ENCODE data around the gene MRPL55.

The MRPL55 gene

DNA sequence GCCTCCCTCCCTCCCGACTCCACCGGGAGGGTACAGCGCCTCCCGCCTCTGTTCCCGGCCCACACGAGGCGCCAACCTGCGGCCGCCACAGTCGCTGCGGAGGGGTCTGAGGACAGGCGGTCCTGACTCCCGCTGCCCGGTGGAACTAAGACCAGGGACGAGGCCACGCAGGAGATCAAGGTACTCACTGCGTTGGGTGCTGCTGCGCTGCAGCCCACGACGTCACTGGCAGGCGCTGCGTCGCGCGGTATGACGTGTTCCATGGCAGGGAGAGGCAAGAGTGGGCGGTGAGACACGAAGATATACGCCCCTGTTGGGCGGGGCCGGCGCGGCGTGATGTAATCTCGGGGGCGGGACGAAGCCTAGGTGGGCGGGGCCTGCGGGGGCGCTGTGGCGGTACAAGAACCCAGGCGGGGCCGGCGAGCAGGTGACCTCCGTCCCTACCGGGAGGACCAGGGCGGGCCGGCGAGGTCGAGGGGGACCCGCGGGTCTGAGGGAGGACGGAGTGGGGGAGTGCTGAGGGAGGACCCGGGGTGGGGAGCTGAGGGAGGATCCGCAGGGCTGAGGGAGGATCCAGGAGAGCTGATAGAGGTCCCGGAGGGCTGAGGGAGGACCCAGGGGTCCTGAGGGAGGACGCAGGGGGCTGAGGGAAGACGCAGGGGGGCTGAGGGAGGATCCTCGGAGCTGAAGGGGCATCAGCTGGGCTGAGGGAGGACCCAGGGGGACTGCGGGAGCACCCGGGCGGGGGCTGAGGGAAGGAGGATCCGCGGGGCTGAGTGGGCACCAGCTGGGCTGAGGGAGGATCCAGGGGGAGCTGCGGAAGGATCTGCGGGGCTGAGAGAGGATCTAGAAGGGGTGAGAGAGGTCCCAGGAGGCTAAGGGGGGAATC is at the start of gene MRPL55:
MRPL55 (minus strand) TSS at position 227 of the 889 bp plus-strand sequence. CDS start 1,039 bp downstream, outside the sequence.
- Histone ChIP-seq H4K20me1 (ENCODE audit: insufficient read depth) (no peaks in the 10 kb centered on the region), H3K27me3 (ENCODE audit: insufficient read depth, low read depth) (no peaks in the 10 kb centered on the region), H3K79me2 (ENCODE audit: insufficient read depth, low read depth) (peaks cover 15% of the 10 kb centered on the region; the same call in 1 of the 2 replicates), H3K4me1 (ENCODE audit: low read depth, poor library complexity, severe bottlenecking) (peaks cover 39% of the 10 kb centered on the region), H3K27ac (peak within 1 kb of the TSS; percentile 37), H3K4me3 (IDR thresholded peaks at IDR 0.05; ENCODE audit: insufficient read depth, low read depth, low read length) (peak within 1 kb of the TSS; percentile 94), H3K9ac (peak within 1 kb of the TSS; percentile 86), H3K36me3 (ENCODE audit: insufficient read depth) (no peaks in the 10 kb centered on the region; the same call in 1 of the 2 replicates), H3K4me2 (peak within 1 kb of the TSS; percentile 89), H2AFZ (ENCODE audit: low read depth) (peak within 1 kb of the TSS; percentile 77)
- TF ChIP-seq, protein P1, sequence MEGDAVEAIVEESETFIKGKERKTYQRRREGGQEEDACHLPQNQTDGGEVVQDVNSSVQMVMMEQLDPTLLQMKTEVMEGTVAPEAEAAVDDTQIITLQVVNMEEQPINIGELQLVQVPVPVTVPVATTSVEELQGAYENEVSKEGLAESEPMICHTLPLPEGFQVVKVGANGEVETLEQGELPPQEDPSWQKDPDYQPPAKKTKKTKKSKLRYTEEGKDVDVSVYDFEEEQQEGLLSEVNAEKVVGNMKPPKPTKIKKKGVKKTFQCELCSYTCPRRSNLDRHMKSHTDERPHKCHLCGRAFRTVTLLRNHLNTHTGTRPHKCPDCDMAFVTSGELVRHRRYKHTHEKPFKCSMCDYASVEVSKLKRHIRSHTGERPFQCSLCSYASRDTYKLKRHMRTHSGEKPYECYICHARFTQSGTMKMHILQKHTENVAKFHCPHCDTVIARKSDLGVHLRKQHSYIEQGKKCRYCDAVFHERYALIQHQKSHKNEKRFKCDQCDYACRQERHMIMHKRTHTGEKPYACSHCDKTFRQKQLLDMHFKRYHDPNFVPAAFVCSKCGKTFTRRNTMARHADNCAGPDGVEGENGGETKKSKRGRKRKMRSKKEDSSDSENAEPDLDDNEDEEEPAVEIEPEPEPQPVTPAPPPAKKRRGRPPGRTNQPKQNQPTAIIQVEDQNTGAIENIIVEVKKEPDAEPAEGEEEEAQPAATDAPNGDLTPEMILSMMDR (conservative IDR thresholded peaks at IDR 0.05; ENCODE audit: low read depth, low read length): no peak

DNA sequence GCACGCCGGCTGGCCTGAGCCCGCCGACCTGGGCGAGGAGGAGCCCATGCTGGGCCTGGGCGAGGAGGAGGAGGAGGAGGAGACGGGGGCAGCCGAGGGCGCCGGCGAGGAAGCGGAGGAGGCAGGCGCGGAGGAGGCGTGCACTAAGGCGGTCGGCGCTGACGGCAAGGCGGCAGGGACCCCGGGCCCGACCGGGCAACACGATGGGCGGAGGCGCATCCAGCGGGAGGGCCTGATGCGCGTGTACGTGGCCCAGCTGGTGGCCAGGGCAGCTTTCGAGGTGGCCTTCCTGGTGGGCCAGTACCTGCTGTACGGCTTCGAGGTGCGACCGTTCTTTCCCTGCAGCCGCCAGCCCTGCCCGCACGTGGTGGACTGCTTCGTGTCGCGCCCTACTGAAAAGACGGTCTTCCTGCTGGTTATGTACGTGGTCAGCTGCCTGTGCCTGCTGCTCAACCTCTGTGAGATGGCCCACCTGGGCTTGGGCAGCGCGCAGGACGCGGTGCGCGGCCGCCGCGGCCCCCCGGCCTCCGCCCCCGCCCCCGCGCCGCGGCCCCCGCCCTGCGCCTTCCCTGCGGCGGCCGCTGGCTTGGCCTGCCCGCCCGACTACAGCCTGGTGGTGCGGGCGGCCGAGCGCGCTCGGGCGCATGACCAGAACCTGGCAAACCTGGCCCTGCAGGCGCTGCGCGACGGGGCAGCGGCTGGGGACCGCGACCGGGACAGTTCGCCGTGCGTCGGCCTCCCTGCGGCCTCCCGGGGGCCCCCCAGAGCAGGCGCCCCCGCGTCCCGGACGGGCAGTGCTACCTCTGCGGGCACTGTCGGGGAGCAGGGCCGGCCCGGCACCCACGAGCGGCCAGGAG is 49.3 kb upstream of the MRPL55 start:
- Histone ChIP-seq H3K4me1 (ENCODE audit: low read depth, poor library complexity, severe bottlenecking) (no peaks in the 10 kb centered on the region), H3K79me2 (ENCODE audit: insufficient read depth, low read depth) (no peaks in the 10 kb centered on the region), H3K9ac (no peak overlapping the region), H3K27ac (no peak overlapping the region), H3K27me3 (ENCODE audit: insufficient read depth, low read depth) (no peaks in the 10 kb centered on the region), H2AFZ (ENCODE audit: low read depth) (no peak overlapping the region), H4K20me1 (ENCODE audit: insufficient read depth) (no peaks in the 10 kb centered on the region), H3K36me3 (ENCODE audit: insufficient read depth) (no peaks in the 10 kb centered on the region), H3K4me3 (IDR thresholded peaks at IDR 0.05; ENCODE audit: insufficient read depth, low read depth, low read length) (no peak overlapping the region), H3K4me2 (no peak overlapping the region)
- TF ChIP-seq, protein P1 (conservative IDR thresholded peaks at IDR 0.05; ENCODE audit: low read depth, low read length): no peak

DNA sequence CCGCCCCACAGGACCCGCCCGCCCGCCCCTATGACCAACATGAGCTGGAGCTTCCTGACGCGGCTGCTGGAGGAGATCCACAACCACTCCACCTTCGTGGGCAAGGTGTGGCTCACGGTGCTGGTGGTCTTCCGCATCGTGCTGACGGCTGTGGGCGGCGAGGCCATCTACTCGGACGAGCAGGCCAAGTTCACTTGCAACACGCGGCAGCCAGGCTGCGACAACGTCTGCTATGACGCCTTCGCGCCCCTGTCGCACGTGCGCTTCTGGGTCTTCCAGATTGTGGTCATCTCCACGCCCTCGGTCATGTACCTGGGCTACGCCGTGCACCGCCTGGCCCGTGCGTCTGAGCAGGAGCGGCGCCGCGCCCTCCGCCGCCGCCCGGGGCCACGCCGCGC is 48.6 kb upstream of the MRPL55 start:
- Histone ChIP-seq H3K9ac (no peak overlapping the region), H4K20me1 (ENCODE audit: insufficient read depth) (no peaks in the 10 kb centered on the region), H2AFZ (ENCODE audit: low read depth) (no peak overlapping the region), H3K27ac (no peak overlapping the region), H3K27me3 (ENCODE audit: insufficient read depth, low read depth) (no peaks in the 10 kb centered on the region), H3K36me3 (ENCODE audit: insufficient read depth) (no peaks in the 10 kb centered on the region), H3K79me2 (ENCODE audit: insufficient read depth, low read depth) (no peaks in the 10 kb centered on the region), H3K4me2 (no peak overlapping the region), H3K4me3 (IDR thresholded peaks at IDR 0.05; ENCODE audit: insufficient read depth, low read depth, low read length) (no peak overlapping the region), H3K4me1 (ENCODE audit: low read depth, poor library complexity, severe bottlenecking) (no peaks in the 10 kb centered on the region)
- TF ChIP-seq, protein P1 (conservative IDR thresholded peaks at IDR 0.05; ENCODE audit: low read depth, low read length): no peak

DNA sequence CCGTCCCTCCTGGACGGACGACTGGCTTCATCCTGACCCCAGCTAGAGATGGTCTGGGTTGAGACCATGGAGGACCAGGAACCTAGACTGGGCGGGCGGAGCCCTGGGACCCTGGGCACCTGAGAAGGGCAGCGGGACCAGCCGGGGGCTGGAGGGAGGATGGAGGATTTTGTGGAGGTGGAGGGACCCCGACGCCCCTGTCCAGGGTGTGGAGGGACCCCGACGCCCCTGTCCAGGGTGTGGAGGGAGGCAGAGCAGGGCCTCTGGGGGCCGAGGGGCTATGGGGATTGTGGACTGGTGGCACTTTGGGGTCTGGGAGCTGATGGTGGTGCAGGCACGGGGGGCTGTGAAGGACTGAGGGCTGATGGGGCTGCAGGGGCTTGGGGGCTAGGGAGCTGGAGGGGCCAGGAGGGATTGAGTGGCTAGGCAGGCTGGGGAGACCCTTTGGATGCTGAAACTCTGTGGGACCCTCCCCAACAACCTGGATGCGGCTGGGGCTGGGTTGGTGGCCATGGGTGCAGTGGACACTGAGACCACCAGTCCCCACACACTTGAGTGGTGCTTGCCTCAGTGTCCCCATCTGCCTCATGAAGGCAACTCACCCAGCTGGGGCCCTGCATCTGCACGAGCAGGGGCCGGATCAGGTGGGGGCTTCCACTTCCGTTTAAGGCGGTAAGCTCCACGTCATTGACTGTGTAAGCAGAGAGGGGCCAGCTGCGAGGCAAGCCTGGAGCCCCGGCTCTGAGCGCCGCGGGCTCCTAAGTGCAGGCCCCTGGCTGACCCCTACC is 48.0 kb upstream of the MRPL55 start:
- no peaks in the 10 kb centered on the region for H3K36me3 ChIP-seq (ENCODE audit: insufficient read depth)
- TF ChIP-seq, protein P1 (conservative IDR thresholded peaks at IDR 0.05; ENCODE audit: low read depth, low read length): no peak
- H3K27ac ChIP-seq: no peak overlapping the region
- no peak overlapping the region for H2AFZ ChIP-seq (ENCODE audit: low read depth)
- no peak overlapping the region for H3K9ac ChIP-seq
- no peaks in the 10 kb centered on the region for H3K79me2 ChIP-seq (ENCODE audit: insufficient read depth, low read depth)
- no peak overlapping the region for H3K4me2 ChIP-seq
- no peak overlapping the region for H3K4me3 ChIP-seq (IDR thresholded peaks at IDR 0.05; ENCODE audit: insufficient read depth, low read depth, low read length)
- no peaks in the 10 kb centered on the region for H3K4me1 ChIP-seq (ENCODE audit: low read depth, poor library complexity, severe bottlenecking)
- no peaks in the 10 kb centered on the region for H3K27me3 ChIP-seq (ENCODE audit: insufficient read depth, low read depth)
- H4K20me1 ChIP-seq (ENCODE audit: insufficient read depth): no peaks in the 10 kb centered on the region
